KMS-11 (cell line): Measurements from ENCODE around the gene ABCC4.

Experiments
- H2AFZ ChIP-seq: fragments of 200-600 bp; sonication (generic); 2 replicates; pipeline ENCODE4 v1.6.1; 2016; ENCODE audit warnings: antibody characterized with exemption, mixed run types, low read depth
- H3K27ac ChIP-seq: fragments of 200-600 bp; sonication (generic); 2 replicates; pipeline ENCODE4 v1.6.1; 2016; ENCODE audit warnings: mild to moderate bottlenecking, mixed run types
- H3K27me3 ChIP-seq: fragments of 200-600 bp; sonication (generic); 2 replicates; pipeline ENCODE4 v1.6.1; 2017; ENCODE audit warnings: mild to moderate bottlenecking, low read depth, mixed run types, moderate library complexity; ENCODE audit not compliant: insufficient read depth
- H3K36me3 ChIP-seq: fragments of 200-600 bp; sonication (generic); 2 replicates; pipeline ENCODE4 v1.6.1; 2017; ENCODE audit warnings: mild to moderate bottlenecking, mixed run types; ENCODE audit not compliant: insufficient read depth
- H3K4me1 ChIP-seq: fragments of 200-600 bp; sonication (generic); 2 replicates; pipeline ENCODE4 v1.6.1; 2016; ENCODE audit warnings: mild to moderate bottlenecking, low read depth, mixed run types; ENCODE audit not compliant: poor library complexity, severe bottlenecking
- H3K4me2 ChIP-seq: fragments of 200-600 bp; sonication (generic); 2 replicates; pipeline ENCODE4 v1.7.0; 2016; ENCODE audit warnings: mild to moderate bottlenecking, mixed run types
- H3K4me3 ChIP-seq: fragments of 200-600 bp; sonication (generic); IDR thresholded peaks from 2 replicates; pipeline ENCODE4 v1.6.1; 2017; ENCODE audit warnings: low read depth, low read length, mixed read lengths; ENCODE audit not compliant: insufficient read depth
- H3K79me2 ChIP-seq: fragments of 200-600 bp; sonication (generic); 2 replicates; pipeline ENCODE4 v1.6.1; 2016; ENCODE audit warnings: low read depth, mixed run types; ENCODE audit not compliant: insufficient read depth
- H3K9ac ChIP-seq: fragments of 200-600 bp; sonication (generic); 2 replicates; pipeline ENCODE4 v1.6.1; 2016; ENCODE audit warnings: mild to moderate bottlenecking, mixed run types
- H4K20me1 ChIP-seq: fragments of 200-600 bp; sonication (generic); 2 replicates; pipeline ENCODE4 v1.6.1; 2016; ENCODE audit warnings: mild to moderate bottlenecking, mixed run types; ENCODE audit not compliant: insufficient read depth
- TF ChIP-seq, protein P1 (sequence below): fragments of 200-600 bp; sonication (generic); conservative IDR thresholded peaks from 2 replicates; pipeline ENCODE4 v1.6.1; 2017; ENCODE audit warnings: low read depth, mild to moderate bottlenecking, antibody characterized with exemption, low read length, moderate library complexity, mixed read lengths

The ABCC4 gene

DNA sequence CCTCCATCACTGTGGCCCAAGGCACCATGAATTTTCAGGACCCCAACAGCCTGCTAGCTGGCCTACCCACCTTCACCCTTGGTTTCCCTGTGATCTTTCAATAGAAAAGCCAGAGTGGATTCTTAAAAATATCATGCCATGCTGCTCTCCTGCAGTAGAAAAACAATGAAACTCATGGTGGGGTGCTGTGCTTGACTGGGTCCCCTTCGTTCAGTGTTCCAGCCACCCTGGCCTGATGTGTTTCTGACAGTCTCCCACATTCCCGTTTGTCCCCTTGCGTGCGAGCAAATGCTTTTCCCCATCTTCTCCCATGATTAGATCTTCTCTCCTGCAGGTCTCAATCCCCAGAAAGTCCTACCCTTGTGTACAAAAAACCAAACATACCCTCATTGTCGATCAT lies 43.2 kb downstream of the ABCC4 start:
- no peak overlapping the region for H3K4me2 ChIP-seq
- TF ChIP-seq, protein P1, sequence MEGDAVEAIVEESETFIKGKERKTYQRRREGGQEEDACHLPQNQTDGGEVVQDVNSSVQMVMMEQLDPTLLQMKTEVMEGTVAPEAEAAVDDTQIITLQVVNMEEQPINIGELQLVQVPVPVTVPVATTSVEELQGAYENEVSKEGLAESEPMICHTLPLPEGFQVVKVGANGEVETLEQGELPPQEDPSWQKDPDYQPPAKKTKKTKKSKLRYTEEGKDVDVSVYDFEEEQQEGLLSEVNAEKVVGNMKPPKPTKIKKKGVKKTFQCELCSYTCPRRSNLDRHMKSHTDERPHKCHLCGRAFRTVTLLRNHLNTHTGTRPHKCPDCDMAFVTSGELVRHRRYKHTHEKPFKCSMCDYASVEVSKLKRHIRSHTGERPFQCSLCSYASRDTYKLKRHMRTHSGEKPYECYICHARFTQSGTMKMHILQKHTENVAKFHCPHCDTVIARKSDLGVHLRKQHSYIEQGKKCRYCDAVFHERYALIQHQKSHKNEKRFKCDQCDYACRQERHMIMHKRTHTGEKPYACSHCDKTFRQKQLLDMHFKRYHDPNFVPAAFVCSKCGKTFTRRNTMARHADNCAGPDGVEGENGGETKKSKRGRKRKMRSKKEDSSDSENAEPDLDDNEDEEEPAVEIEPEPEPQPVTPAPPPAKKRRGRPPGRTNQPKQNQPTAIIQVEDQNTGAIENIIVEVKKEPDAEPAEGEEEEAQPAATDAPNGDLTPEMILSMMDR = no peak
- H4K20me1 ChIP-seq = no peaks in the 10 kb centered on the region
- H3K36me3 ChIP-seq = no peaks in the 10 kb centered on the region
- no peak overlapping the region for H2AFZ ChIP-seq
- no peaks in the 10 kb centered on the region for H3K27me3 ChIP-seq
- H3K79me2 ChIP-seq = no peaks in the 10 kb centered on the region
- no peak overlapping the region for H3K9ac ChIP-seq
- H3K27ac ChIP-seq = no peak overlapping the region
- no peaks in the 10 kb centered on the region for H3K4me1 ChIP-seq
- H3K4me3 ChIP-seq = no peak overlapping the region

DNA sequence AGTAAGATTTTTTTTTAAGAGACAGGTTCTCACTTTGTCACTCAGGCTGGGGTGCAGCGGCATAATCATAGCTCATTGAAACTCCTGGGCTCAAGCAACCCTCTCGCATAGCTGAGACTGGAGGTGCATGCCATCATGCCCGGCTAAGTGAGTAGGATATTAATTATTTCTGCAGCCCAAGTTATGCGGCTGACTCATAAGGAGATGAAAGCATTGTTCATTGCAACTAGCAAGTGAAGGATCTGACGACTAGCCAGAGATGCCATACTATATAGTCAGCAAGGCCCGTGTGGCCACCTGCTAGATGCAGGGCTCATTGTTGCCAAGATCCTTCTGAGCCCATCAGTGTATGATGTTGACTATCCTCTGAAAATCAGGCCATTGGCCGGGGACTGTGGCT lies 45.2 kb downstream of the ABCC4 start:
- H3K4me1 ChIP-seq = no peaks in the 10 kb centered on the region
- H4K20me1 ChIP-seq = no peaks in the 10 kb centered on the region
- no peak overlapping the region for H3K9ac ChIP-seq
- no peaks in the 10 kb centered on the region for H3K79me2 ChIP-seq
- TF ChIP-seq, protein P1 = no peak
- no peaks in the 10 kb centered on the region for H3K36me3 ChIP-seq
- H3K27me3 ChIP-seq = no peaks in the 10 kb centered on the region
- no peak overlapping the region for H2AFZ ChIP-seq
- no peak overlapping the region for H3K4me3 ChIP-seq
- H3K27ac ChIP-seq = no peak overlapping the region
- no peak overlapping the region for H3K4me2 ChIP-seq

DNA sequence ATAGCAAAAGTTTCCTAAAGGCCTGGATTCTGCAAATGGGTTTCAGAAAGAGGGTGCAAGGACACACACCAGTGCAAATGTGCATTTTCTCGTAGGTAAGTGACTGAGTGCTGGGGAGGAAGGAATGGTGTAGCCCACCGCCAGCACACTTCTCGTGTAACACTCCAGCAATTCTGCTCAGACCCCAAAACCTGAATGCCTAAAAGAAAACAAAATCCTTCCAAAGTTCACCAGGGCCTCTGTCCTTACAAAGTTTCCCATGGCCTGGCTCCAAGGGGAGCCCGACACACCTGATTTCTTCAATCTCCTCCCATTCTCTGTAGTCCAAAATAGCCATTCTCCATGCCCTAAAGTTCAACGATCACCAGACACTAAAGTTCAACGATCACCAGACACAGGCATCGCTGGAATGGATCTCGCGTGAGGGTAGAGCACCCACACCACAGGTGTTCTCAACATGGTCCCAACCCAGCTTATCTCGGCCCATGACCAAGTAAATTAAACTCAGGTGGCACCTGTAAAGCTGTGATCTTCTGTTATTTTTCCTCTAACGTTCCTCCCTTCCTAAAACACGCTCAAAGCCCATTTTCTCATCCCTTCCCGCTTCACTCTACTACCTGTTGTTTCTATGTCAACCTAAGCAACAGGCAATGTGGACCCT lies 46.0 kb downstream of the ABCC4 start:
- H3K79me2 ChIP-seq = no peaks in the 10 kb centered on the region
- no peak overlapping the region for H2AFZ ChIP-seq
- H4K20me1 ChIP-seq = no peaks in the 10 kb centered on the region
- H3K9ac ChIP-seq = no peak overlapping the region
- TF ChIP-seq, protein P1 = no peak
- H3K4me2 ChIP-seq = no peak overlapping the region
- H3K36me3 ChIP-seq = no peaks in the 10 kb centered on the region
- no peak overlapping the region for H3K4me3 ChIP-seq
- no peak overlapping the region for H3K27ac ChIP-seq
- no peaks in the 10 kb centered on the region for H3K27me3 ChIP-seq
- no peaks in the 10 kb centered on the region for H3K4me1 ChIP-seq

DNA sequence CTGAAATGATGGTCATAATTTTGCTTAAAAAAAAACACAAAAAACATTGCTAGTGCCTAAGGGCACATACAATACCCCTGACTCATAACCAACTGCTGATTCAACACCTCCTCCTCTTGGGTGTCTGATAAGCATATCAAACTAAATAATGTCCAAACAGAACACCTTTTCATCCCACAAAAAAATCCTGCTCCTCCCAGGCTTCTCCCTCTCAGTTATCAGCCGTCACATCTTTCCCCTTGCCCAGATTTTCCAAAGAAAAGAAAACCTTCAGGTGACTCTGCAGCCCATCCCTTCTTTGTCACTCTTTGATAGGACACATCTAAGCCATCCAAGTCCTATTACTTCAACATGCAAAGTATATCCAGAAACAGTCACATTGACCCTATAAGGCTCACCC lies 46.9 kb downstream of the ABCC4 start:
- Histone ChIP-seq H3K27me3 (no peaks in the 10 kb centered on the region), H4K20me1 (no peaks in the 10 kb centered on the region), H2AFZ (no peak overlapping the region), H3K4me1 (no peaks in the 10 kb centered on the region), H3K27ac (no peak overlapping the region), H3K36me3 (no peaks in the 10 kb centered on the region), H3K4me2 (no peak overlapping the region), H3K79me2 (no peaks in the 10 kb centered on the region), H3K9ac (no peak overlapping the region), H3K4me3 (no peak overlapping the region)
- TF ChIP-seq, protein P1 = no peak
